BLaER1 (cell line): ENCODE data around the gene DAGLA.

Experiments
- H3K27ac ChIP-seq: shearing (Covaris generic); formaldehyde crosslinking; 2 replicates; pipeline ENCODE4 v1.8.1; 2022
- H3K27me3 ChIP-seq: shearing (Covaris generic); formaldehyde crosslinking; 2 replicates; pipeline ENCODE4 v1.8.1; 2022
- H3K36me3 ChIP-seq: shearing (Covaris generic); formaldehyde crosslinking; 2 replicates; pipeline ENCODE4 v1.8.1; 2022
- H3K4me1 ChIP-seq: shearing (Covaris generic); formaldehyde crosslinking; 2 replicates; pipeline ENCODE4 v1.8.1; 2022
- H3K4me2 ChIP-seq: shearing (Covaris generic); formaldehyde crosslinking; 2 replicates; pipeline ENCODE4 v1.8.1; 2022
- H3K4me3 ChIP-seq: shearing (Covaris generic); formaldehyde crosslinking; 2 replicates; pipeline ENCODE4 v1.8.1; 2022
- H3K9ac ChIP-seq: shearing (Covaris generic); formaldehyde crosslinking; 2 replicates; pipeline ENCODE4 v1.8.1; 2022
- H3K9me3 ChIP-seq: shearing (Covaris generic); formaldehyde crosslinking; 2 replicates; pipeline ENCODE4 v1.8.1; 2022
- H4K20me1 ChIP-seq: shearing (Covaris generic); formaldehyde crosslinking; 2 replicates; pipeline ENCODE4 v1.8.1; 2022
- Cebpa-rat ChIP-seq: shearing (Covaris generic); IDR thresholded peaks from 2 replicates; pipeline ENCODE4 v1.8.1; 2022

The DAGLA gene

GRCh38 chr11:61696602-61697001, 16.4 kb downstream of the DAGLA start:
- peak overlapping the region; percentile 90 for H3K27ac ChIP-seq
- H3K4me1 ChIP-seq, result peaks cover 95% of the 10 kb centered on the region
- H3K9ac ChIP-seq, result peak overlapping the region; percentile 74
- H3K4me3 ChIP-seq, result no peak overlapping the region; the same call in 1 of the 2 replicates
- TF ChIP-seq Cebpa-rat, result no peak
- H3K36me3 ChIP-seq, result no peaks in the 10 kb centered on the region
- H3K4me2 ChIP-seq, result peak overlapping the region; percentile 95
- H3K9me3 ChIP-seq, result no peaks in the 10 kb centered on the region
- no peaks in the 10 kb centered on the region for H3K27me3 ChIP-seq
- H4K20me1 ChIP-seq, result no peaks in the 10 kb centered on the region

- Histone ChIP-seq H3K27me3 (no peaks in the 10 kb centered on the region), H3K27ac (peak overlapping the region; percentile 90), H3K4me2 (peak overlapping the region; percentile 95), H3K4me1 (peaks cover 95% of the 10 kb centered on the region), H3K36me3 (no peaks in the 10 kb centered on the region), H4K20me1 (no peaks in the 10 kb centered on the region), H3K4me3 (peak overlapping the region; percentile 52; the same call in 1 of the 2 replicates), H3K9me3 (no peaks in the 10 kb centered on the region), H3K9ac (peak overlapping the region; percentile 74)
- no peak for TF ChIP-seq Cebpa-rat
Observed at GRCh38 chr11:61697078-61697502, 16.9 kb downstream of the DAGLA start.

- peak overlapping the region; percentile 74 for H3K9ac ChIP-seq
- TF ChIP-seq Cebpa-rat, result no peak
- H3K36me3 ChIP-seq, result no peaks in the 10 kb centered on the region
- no peaks in the 10 kb centered on the region for H4K20me1 ChIP-seq
- H3K27me3 ChIP-seq, result no peaks in the 10 kb centered on the region
- H3K27ac ChIP-seq, result peak overlapping the region; percentile 90
- H3K4me1 ChIP-seq, result peaks cover 95% of the 10 kb centered on the region
- H3K4me2 ChIP-seq, result peak overlapping the region; percentile 95
- H3K4me3 ChIP-seq, result peak overlapping the region; percentile 52
- H3K9me3 ChIP-seq, result no peaks in the 10 kb centered on the region
Observed at GRCh38 chr11:61697764-61698163, 17.6 kb downstream of the DAGLA start.

- H3K4me1 ChIP-seq, result peaks cover 100% of the 10 kb centered on the region
- no peaks in the 10 kb centered on the region for H3K9me3 ChIP-seq
- no peak for TF ChIP-seq Cebpa-rat
- H3K27me3 ChIP-seq, result no peaks in the 10 kb centered on the region
- peak overlapping the region; percentile 52 for H3K4me3 ChIP-seq
- no peaks in the 10 kb centered on the region for H3K36me3 ChIP-seq
- peak overlapping the region; percentile 95 for H3K4me2 ChIP-seq
- peak overlapping the region; percentile 90 for H3K27ac ChIP-seq
- H3K9ac ChIP-seq, result peak overlapping the region; percentile 74
- H4K20me1 ChIP-seq, result no peaks in the 10 kb centered on the region
Observed at GRCh38 chr11:61698173-61698948, 18.2 kb downstream of the DAGLA start.

- Histone ChIP-seq H4K20me1 (no peaks in the 10 kb centered on the region), H3K27ac (peak overlapping the region; percentile 90), H3K4me1 (peaks cover 100% of the 10 kb centered on the region), H3K9ac (peak overlapping the region; percentile 74), H3K36me3 (no peaks in the 10 kb centered on the region), H3K4me3 (no peak overlapping the region), H3K27me3 (no peaks in the 10 kb centered on the region), H3K4me2 (peak overlapping the region; percentile 95), H3K9me3 (no peaks in the 10 kb centered on the region)
- no peak for TF ChIP-seq Cebpa-rat
Observed at GRCh38 chr11:61699737-61700160, 19.6 kb downstream of the DAGLA start.

- Histone ChIP-seq H3K27me3 (no peaks in the 10 kb centered on the region), H3K9me3 (no peaks in the 10 kb centered on the region), H3K4me2 (peak overlapping the region; percentile 95), H3K36me3 (no peaks in the 10 kb centered on the region), H3K4me3 (no peak overlapping the region), H3K9ac (peak overlapping the region; percentile 74), H4K20me1 (no peaks in the 10 kb centered on the region), H3K27ac (peak overlapping the region; percentile 90), H3K4me1 (peaks cover 100% of the 10 kb centered on the region)
- no peak for TF ChIP-seq Cebpa-rat
Observed at GRCh38 chr11:61700212-61700611, 20.0 kb downstream of the DAGLA start.

GRCh38 chr11:61700720-61701119, 20.5 kb downstream of the DAGLA start:
- H3K4me3 ChIP-seq, result no peak overlapping the region
- peak overlapping the region; percentile 95 for H3K4me2 ChIP-seq

GRCh38 chr11:61701242-61701886, 21.2 kb downstream of the DAGLA start:
- H3K27me3 ChIP-seq, result no peaks in the 10 kb centered on the region
- H3K27ac ChIP-seq, result peak overlapping the region; percentile 90
- H3K4me2 ChIP-seq, result peak overlapping the region; percentile 95
- H3K36me3 ChIP-seq, result no peaks in the 10 kb centered on the region
- H3K4me1 ChIP-seq, result peaks cover 98% of the 10 kb centered on the region
- no peak overlapping the region for H3K9ac ChIP-seq
- no peaks in the 10 kb centered on the region for H3K9me3 ChIP-seq
- no peak overlapping the region for H3K4me3 ChIP-seq
- no peaks in the 10 kb centered on the region for H4K20me1 ChIP-seq
- no peak for TF ChIP-seq Cebpa-rat

More at GRCh38 chr11:61700720-61701119, 20.5 kb downstream of the DAGLA start:
- Histone ChIP-seq H3K27ac (peak overlapping the region; percentile 90), H3K27me3 (no peaks in the 10 kb centered on the region), H3K9ac (peak overlapping the region; percentile 74), H4K20me1 (no peaks in the 10 kb centered on the region), H3K36me3 (no peaks in the 10 kb centered on the region), H3K9me3 (no peaks in the 10 kb centered on the region), H3K4me1 (peaks cover 98% of the 10 kb centered on the region)
- TF ChIP-seq Cebpa-rat, result no peak

GRCh38 chr11:61702701-61703312, 22.6 kb downstream of the DAGLA start:
- H3K27ac ChIP-seq, result peak overlapping the region; percentile 63
- peak overlapping the region; percentile 95 for H3K4me2 ChIP-seq
- no peaks in the 10 kb centered on the region for H4K20me1 ChIP-seq
- H3K9me3 ChIP-seq, result no peaks in the 10 kb centered on the region
- no peaks in the 10 kb centered on the region for H3K27me3 ChIP-seq
- peaks cover 96% of the 10 kb centered on the region for H3K4me1 ChIP-seq
- no peak for TF ChIP-seq Cebpa-rat
- no peak overlapping the region; the same call in 1 of the 2 replicates for H3K4me3 ChIP-seq
- H3K9ac ChIP-seq, result no peak overlapping the region
- no peaks in the 10 kb centered on the region for H3K36me3 ChIP-seq

GRCh38 chr11:61704838-61705237, 24.6 kb downstream of the DAGLA start:
- TF ChIP-seq Cebpa-rat, result no peak
- Histone ChIP-seq H3K36me3 (no peaks in the 10 kb centered on the region), H3K9ac (no peak overlapping the region), H3K4me2 (peak overlapping the region; percentile 95), H3K27ac (no peak overlapping the region), H3K4me3 (no peak overlapping the region), H3K4me1 (peaks cover 89% of the 10 kb centered on the region), H3K9me3 (no peaks in the 10 kb centered on the region), H4K20me1 (no peaks in the 10 kb centered on the region), H3K27me3 (no peaks in the 10 kb centered on the region)
